HepG2 (cell line): ENCODE results near the gene KRTAP10-4. TPM values are rescaled to one million over a fixed set of nuclear protein-coding genes. Genes with fewer than 3 reads are reported as not detected.

Experiments
- ATAC-seq: fragments of 200-7000 bp; cut with Tn5 transposase; 3 replicates; pipeline ENCODE4 v1.9.1; 2020; ENCODE audit warnings: mild to moderate bottlenecking, moderate library complexity
- BruUV-seq: library from RNA; stranded (reverse); fragments of 400-500 nt; replicated peaks from 2 replicates; lab custom pipeline; 2021; lab: Mats Ljungman, UMichigan
- CTCF ChIA-PET: fragments of 300-600 bp; formaldehyde crosslinking; extraction: SDS; loops from one replicate; lab custom pipeline; 2021; ENCODE audit warnings: low total read pairs, inconsistent platforms, low intra/inter-chr PET ratio; lab: Yijun Ruan, JAX
- POLR2A ChIA-PET: fragments of 350-600 bp; sonication (Branson Sonifier 250); formaldehyde crosslinking; loops from one replicate; lab custom pipeline; 2020; ENCODE audit warnings: antibody characterized with exemption, inconsistent platforms; lab: Yijun Ruan, JAX
- DNase-seq: peaks from one replicate; pipeline ENCODE4 v3.0.0-alpha.2; 2015; ENCODE audit warnings: low spot score
- FAIRE-seq: peaks from 3 replicates; lab custom pipeline; 2011; peaks lifted over from hg19 to GRCh38; lab: Jason Lieb, UNC
- H2AFZ ChIP-seq: one replicate; pipeline ENCODE4 v1.6.1; 2011; ENCODE audit warnings: low read length, inconsistent platforms
- H3K27ac ChIP-seq: fragments of 300-600 bp; 3 replicates; pipeline ENCODE4 v1.8.0; 2011; ENCODE audit warnings: mixed run types, mild to moderate bottlenecking, mixed read lengths, low read length, inconsistent platforms; ENCODE audit not compliant: insufficient read depth; ENCODE audit errors: extremely low read length
- H3K27me3 ChIP-seq, 2 experiments: fragments of 200-600 bp in 1 of 2; 2 replicates in 1 of 2; 3 replicates in 1 of 2; pipeline versions ENCODE4 v1.6.0 to v1.8.0; 2011; ENCODE audit warnings: low read length in 2 of 2, mild to moderate bottlenecking in 2 of 2, moderate library complexity in 2 of 2, inconsistent platforms in 1 of 2; ENCODE audit not compliant: insufficient read depth in 2 of 2, control insufficient read depth in 1 of 2
- H3K36me3 ChIP-seq, 2 experiments: fragments of 200-600 bp in 1 of 2; replicated peaks in 1 of 2; 2 replicates in 1 of 2; 3 replicates in 1 of 2; pipeline versions ENCODE4 v1.5.1 to v1.8.0; 2011; ENCODE audit warnings: low read length in 2 of 2, inconsistent platforms in 1 of 2; ENCODE audit not compliant: insufficient read depth in 2 of 2, control insufficient read depth in 1 of 2
- H3K4me1 ChIP-seq: 2 replicates; pipeline ENCODE4 v1.5.1; 2012; ENCODE audit warnings: low read length, inconsistent platforms; ENCODE audit not compliant: insufficient read depth
- H3K4me2 ChIP-seq: 2 replicates; pipeline ENCODE4 v1.6.0; 2011; ENCODE audit warnings: low read depth, low read length, inconsistent platforms
- H3K4me3 ChIP-seq, 3 experiments: fragments of 200-600 bp in 1 of 3; sonication (generic), shearing (Covaris generic) in 1 of 3; replicated peaks in 1 of 3; 2 replicates each; pipeline ENCODE4 v1.5.1; 2011 to 2016; ENCODE audit warnings: low read length in 3 of 3, inconsistent platforms in 2 of 3, low read depth in 2 of 3, mild to moderate bottlenecking in 2 of 3, control low read depth in 1 of 3, mixed read lengths in 1 of 3; ENCODE audit not compliant: insufficient read depth in 1 of 3
- H3K79me2 ChIP-seq: one replicate; pipeline ENCODE4 v1.6.1; 2011; ENCODE audit warnings: low read length, inconsistent platforms; ENCODE audit not compliant: insufficient read depth
- H3K9ac ChIP-seq: 2 replicates; pipeline ENCODE4 v1.6.0; 2011; ENCODE audit warnings: mild to moderate bottlenecking, low read depth, low read length, inconsistent platforms; ENCODE audit not compliant: insufficient read depth
- H3K9me3 ChIP-seq: 2 replicates; pipeline ENCODE4 v1.5.1; 2012; ENCODE audit warnings: mild to moderate bottlenecking, low read length
- H4K20me1 ChIP-seq: 2 replicates; pipeline ENCODE4 v1.6.0; 2011; ENCODE audit warnings: inconsistent platforms, mild to moderate bottlenecking, low read length, moderate library complexity; ENCODE audit not compliant: insufficient read depth
- AGO1 ChIP-seq: fragments of 200-400 bp; formaldehyde crosslinking; IDR thresholded peaks from 2 replicates; pipeline ENCODE4 v1.6.1; 2017; ENCODE audit warnings: mild to moderate bottlenecking, low read depth, low read length, moderate library complexity; ENCODE audit not compliant: poor library complexity, severe bottlenecking
- ATM ChIP-seq: fragments of 450-650 bp; IDR thresholded peaks from 2 replicates; pipeline ENCODE4 v1.7.1; 2017; ENCODE audit warnings: mild to moderate bottlenecking, borderline replicate concordance
- HMG20B ChIP-seq: conservative IDR thresholded peaks from 2 replicates; pipeline ENCODE4 v1.6.1; 2016; ENCODE audit warnings: missing genetic modification reagents, missing compliant biosample characterization
- MED8 ChIP-seq: sonication (generic); formaldehyde crosslinking; IDR thresholded peaks from 2 replicates; pipeline ENCODE4 v1.8.1; 2023; ENCODE audit warnings: mild to moderate bottlenecking, missing genetic modification reagents; ENCODE audit not compliant: insufficient replicate concordance
- NRL ChIP-seq: sonication (generic); formaldehyde crosslinking; IDR thresholded peaks from 2 replicates; pipeline ENCODE4 v1.5.0; 2020; ENCODE audit warnings: missing genetic modification reagents, mild to moderate bottlenecking, moderate library complexity, borderline replicate concordance
- POLR2AphosphoS5 ChIP-seq: IDR thresholded peaks from 2 replicates; pipeline ENCODE4 v1.6.1; 2012; ENCODE audit warnings: low read depth, low read length
- SMAD9 ChIP-seq: sonication (generic); formaldehyde crosslinking; IDR thresholded peaks from 2 replicates; pipeline ENCODE4 v1.5.1; 2020; ENCODE audit warnings: mild to moderate bottlenecking, missing genetic modification reagents
- ZIK1 ChIP-seq: sonication (generic); formaldehyde crosslinking; IDR thresholded peaks from 2 replicates; pipeline ENCODE4 v1.5.0; 2020; ENCODE audit warnings: mild to moderate bottlenecking, low read depth, missing genetic modification reagents, borderline replicate concordance
- ZNF101 ChIP-seq: sonication (generic); formaldehyde crosslinking; IDR thresholded peaks from 2 replicates; pipeline ENCODE4 v1.4.0; 2020; ENCODE audit warnings: mild to moderate bottlenecking, low read depth, missing genetic modification reagents, borderline replicate concordance
- ZNF180 ChIP-seq: sonication (generic); formaldehyde crosslinking; IDR thresholded peaks from 2 replicates; pipeline ENCODE4 v1.4.0; 2020; ENCODE audit warnings: low read depth, missing genetic modification reagents, borderline replicate concordance
- ZNF83 ChIP-seq: sonication (generic); formaldehyde crosslinking; IDR thresholded peaks from 2 replicates; pipeline ENCODE4 v1.4.0; 2020; ENCODE audit warnings: missing genetic modification reagents, mild to moderate bottlenecking, borderline replicate concordance
- WGBS: methylation state at CpG from one replicate; pipeline ENCODE4 v1.1.6; 2017; ENCODE audit warnings: low lambda C conversion rate; 5-methylcytosine and 5-hydroxymethylcytosine counted together
- in situ Hi-C: cut with HindIII; loops from 2 replicates; pipeline ENCODE4 v1.10.0; 2017; ENCODE audit warnings: low pct_unique_long_range_greater_than_20kb; ENCODE audit not compliant: extremely low pct_ligation_motif_present
- intact Hi-C: fragments of 100-400 bp; cut with micrococcal nuclease; formaldehyde crosslinking; loops from one replicate; pipeline ENCODE4 v1.10.0; 2022; ENCODE audit not compliant: unreplicated experiment
- polyA plus RNA-seq, 8 experiments: library from polyadenylated mRNA; depleted of rRNA in 3 of 8; stranded (reverse) in 7 of 8; unstranded in 1 of 8; fragments of >200 nt; fragmentation: Illumina TruSeq in 4 of 8; extraction: Trizol in 4 of 8; gene quantifications; 2 replicates each; pipeline versions ENCODE4 v1.2.1 to v1.2.3, GENCODE V29; 2011 to 2016; ENCODE audit warnings: low read depth in 4 of 8, missing spikeins in 1 of 8, mixed read lengths in 1 of 8; ENCODE audit not compliant: insufficient read depth in 1 of 8
- total RNA-seq, 5 experiments: library from RNA; depleted of rRNA; stranded (reverse); fragments of >200 nt; fragmentation: Illumina TruSeq; extraction: Trizol; gene quantifications; 2 replicates each; pipeline ENCODE4 v1.2.3, GENCODE V29; 2016; ENCODE audit warnings: low read depth in 1 of 5
- TF ChIP-seq, protein P1 (sequence below): sonication (generic); formaldehyde crosslinking; IDR thresholded peaks from 2 replicates; pipeline ENCODE4 v1.8.0; 2022; ENCODE audit warnings: missing genetic modification reagents, mild to moderate bottlenecking, moderate library complexity, borderline replicate concordance
- TF ChIP-seq, protein P2 (sequence below): sonication (generic); formaldehyde crosslinking; IDR thresholded peaks from 2 replicates; pipeline ENCODE4 v1.5.0; 2020; ENCODE audit warnings: mild to moderate bottlenecking, missing genetic modification reagents, borderline replicate concordance

Gene KRTAP10-4
- total and polyA plus RNA-seq, 2 of the 13 experiments (the other 11 are each of a cell fraction or from before 2014, with no cell fraction given) = not detected

GRCh38 chr21:44556879-44557278 is 16.6 kb upstream of the KRTAP10-4 start:
- H3K9ac ChIP-seq = no peak overlapping the region
- H3K4me3 ChIP-seq = no peak overlapping the region
- H3K27me3 ChIP-seq = peaks cover 0 to 11% of the 10 kb centered on the region in 2 experiments; a peak in 2 of 5 replicates
- 74% methylated on average over 9 of the region's 9 CpGs for WGBS
- ChIA-PET CTCF (no interaction called here), POLR2A (no interaction called here)
- no peak overlapping the region for H3K4me2 ChIP-seq
- H3K79me2 ChIP-seq = no peaks in the 10 kb centered on the region
- BruUV-seq = no TSS peak
- no peak overlapping the region for H3K27ac ChIP-seq
- FAIRE-seq (no peak), DNase-seq (no peak), ATAC-seq (no peak)
- no peaks in the 10 kb centered on the region for H3K4me1 ChIP-seq
- no peak for TF ChIP-seq POLR2AphosphoS5
- in situ Hi-C loops = no loop called here
- no peaks in the 10 kb centered on the region for H4K20me1 ChIP-seq
- no peaks in the 10 kb centered on the region for H3K9me3 ChIP-seq
- intact Hi-C loops = no loop called here
- H3K36me3 ChIP-seq = no peaks in the 10 kb centered on the region
- H2AFZ ChIP-seq = no peak overlapping the region

DNA sequence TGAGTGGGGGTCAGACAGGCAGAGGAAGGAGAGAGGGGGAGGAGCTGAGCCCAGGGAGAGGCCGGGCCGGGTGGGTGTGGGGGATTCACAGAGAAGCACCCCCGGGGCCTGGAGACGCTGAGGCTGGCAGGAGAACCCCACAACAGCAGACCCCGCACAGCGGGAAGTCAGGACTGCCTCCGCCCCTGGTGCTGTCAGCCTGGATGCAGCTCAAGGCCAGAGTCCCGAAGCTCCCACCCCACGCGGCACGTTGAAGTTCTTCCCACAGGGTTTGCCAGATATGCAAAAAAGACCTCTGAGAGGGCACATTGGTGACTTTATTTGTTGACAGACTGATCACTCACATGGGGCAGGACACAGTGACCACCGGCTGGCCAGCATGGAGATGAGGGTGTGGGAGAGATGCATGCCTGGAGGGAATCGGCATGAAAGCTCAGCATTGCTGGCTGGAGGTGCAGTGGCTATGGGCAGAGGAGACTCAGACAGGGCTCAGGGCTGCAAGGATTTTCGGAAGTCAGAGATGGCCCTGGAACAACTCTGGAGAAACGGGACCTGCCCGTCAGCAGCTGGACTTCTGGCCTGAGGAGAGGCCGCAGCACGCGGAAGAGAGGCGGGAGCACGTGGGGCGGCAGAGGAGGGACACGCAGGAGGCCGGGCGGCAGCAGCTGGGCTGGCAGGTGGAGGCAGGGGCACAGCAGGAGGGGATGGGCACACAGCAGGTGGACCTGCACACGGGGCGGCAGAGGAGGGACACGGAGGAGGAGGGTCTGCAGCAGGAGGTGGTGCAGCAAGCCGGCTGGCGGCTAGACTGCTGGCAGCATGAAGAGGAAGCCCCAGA is 15.8 kb upstream of the KRTAP10-4 start:
- Histone ChIP-seq H3K36me3 (no peaks in the 10 kb centered on the region), H3K27me3 (peaks cover 0 to 11% of the 10 kb centered on the region in 2 experiments; a peak in 2 of 5 replicates), H3K4me2 (no peak overlapping the region), H3K4me1 (no peaks in the 10 kb centered on the region), H4K20me1 (no peaks in the 10 kb centered on the region), H2AFZ (no peak overlapping the region), H3K27ac (no peak overlapping the region), H3K9me3 (no peaks in the 10 kb centered on the region), H3K4me3 (no peak overlapping the region), H3K79me2 (no peaks in the 10 kb centered on the region), H3K9ac (no peak overlapping the region)
- 50% methylated on average over 21 of the region's 30 CpGs for WGBS
- ChIA-PET CTCF (no interaction called here), POLR2A (no interaction called here)
- DNase-seq (no peak), FAIRE-seq (no peak), ATAC-seq (no peak)
- no TSS peak for BruUV-seq
- in situ Hi-C loops (no loop called here), intact Hi-C loops (no loop called here)
- no peak for TF ChIP-seq ATM
- no peak for TF ChIP-seq NRL (CRISPR knock-in tag)
- no peak for TF ChIP-seq AGO1
- TF ChIP-seq ZNF180 (CRISPR knock-in tag) = no peak
- no peak for TF ChIP-seq HMG20B (CRISPR knock-in tag)
- no peak for TF ChIP-seq MED8 (CRISPR knock-in tag)
- TF ChIP-seq ZNF101 (CRISPR knock-in tag) = no peak
- TF ChIP-seq, protein P1, sequence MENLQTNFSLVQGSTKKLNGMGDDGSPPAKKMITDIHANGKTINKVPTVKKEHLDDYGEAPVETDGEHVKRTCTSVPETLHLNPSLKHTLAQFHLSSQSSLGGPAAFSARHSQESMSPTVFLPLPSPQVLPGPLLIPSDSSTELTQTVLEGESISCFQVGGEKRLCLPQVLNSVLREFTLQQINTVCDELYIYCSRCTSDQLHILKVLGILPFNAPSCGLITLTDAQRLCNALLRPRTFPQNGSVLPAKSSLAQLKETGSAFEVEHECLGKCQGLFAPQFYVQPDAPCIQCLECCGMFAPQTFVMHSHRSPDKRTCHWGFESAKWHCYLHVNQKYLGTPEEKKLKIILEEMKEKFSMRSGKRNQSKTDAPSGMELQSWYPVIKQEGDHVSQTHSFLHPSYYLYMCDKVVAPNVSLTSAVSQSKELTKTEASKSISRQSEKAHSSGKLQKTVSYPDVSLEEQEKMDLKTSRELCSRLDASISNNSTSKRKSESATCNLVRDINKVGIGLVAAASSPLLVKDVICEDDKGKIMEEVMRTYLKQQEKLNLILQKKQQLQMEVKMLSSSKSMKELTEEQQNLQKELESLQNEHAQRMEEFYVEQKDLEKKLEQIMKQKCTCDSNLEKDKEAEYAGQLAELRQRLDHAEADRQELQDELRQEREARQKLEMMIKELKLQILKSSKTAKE (CRISPR knock-in tag) = no peak
- no peak for TF ChIP-seq SMAD9
- TF ChIP-seq, protein P2, sequence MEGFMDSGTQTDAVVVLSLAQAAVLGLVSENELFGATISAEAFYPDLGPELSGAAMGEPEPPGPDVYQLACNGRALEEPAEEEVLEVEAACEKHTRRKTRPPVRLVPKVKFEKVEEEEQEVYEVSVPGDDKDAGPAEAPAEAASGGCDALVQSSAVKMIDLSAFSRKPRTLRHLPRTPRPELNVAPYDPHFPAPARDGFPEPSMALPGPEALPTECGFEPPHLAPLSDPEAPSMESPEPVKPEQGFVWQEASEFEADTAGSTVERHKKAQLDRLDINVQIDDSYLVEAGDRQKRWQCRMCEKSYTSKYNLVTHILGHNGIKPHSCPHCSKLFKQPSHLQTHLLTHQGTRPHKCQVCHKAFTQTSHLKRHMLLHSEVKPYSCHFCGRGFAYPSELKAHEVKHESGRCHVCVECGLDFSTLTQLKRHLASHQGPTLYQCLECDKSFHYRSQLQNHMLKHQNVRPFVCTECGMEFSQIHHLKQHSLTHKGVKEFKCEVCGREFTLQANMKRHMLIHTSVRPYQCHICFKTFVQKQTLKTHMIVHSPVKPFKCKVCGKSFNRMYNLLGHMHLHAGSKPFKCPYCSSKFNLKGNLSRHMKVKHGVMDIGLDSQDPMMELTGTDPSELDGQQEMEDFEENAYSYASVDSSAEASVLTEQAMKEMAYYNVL (CRISPR knock-in tag) = no peak
- TF ChIP-seq ZIK1 (CRISPR knock-in tag) = no peak
- TF ChIP-seq ZNF83 (CRISPR knock-in tag) = no peak
